Testis (tissue), 2 donors: Measurements from ENCODE around the gene GRK3.

ENCODE experiments used
- POLR2A ChIP-seq: fragments of 450-650 bp; IDR thresholded peaks from one replicate; pipeline ENCODE4 v1.6.1; 2017; ENCODE audit warnings: antibody characterized with exemption, mild to moderate bottlenecking, moderate library complexity
- TF ChIP-seq, protein P1 (sequence below), 3 experiments: fragments of 450-650 bp in 2 of 3; fragments of 200-600 bp in 1 of 3; sonication (generic) in 1 of 3; IDR thresholded peaks; one replicate each; pipeline ENCODE4 v1.5.1; 2016 to 2019; ENCODE audit warnings: antibody characterized with exemption in 3 of 3, mild to moderate bottlenecking in 2 of 3, moderate library complexity in 1 of 3

DNA sequence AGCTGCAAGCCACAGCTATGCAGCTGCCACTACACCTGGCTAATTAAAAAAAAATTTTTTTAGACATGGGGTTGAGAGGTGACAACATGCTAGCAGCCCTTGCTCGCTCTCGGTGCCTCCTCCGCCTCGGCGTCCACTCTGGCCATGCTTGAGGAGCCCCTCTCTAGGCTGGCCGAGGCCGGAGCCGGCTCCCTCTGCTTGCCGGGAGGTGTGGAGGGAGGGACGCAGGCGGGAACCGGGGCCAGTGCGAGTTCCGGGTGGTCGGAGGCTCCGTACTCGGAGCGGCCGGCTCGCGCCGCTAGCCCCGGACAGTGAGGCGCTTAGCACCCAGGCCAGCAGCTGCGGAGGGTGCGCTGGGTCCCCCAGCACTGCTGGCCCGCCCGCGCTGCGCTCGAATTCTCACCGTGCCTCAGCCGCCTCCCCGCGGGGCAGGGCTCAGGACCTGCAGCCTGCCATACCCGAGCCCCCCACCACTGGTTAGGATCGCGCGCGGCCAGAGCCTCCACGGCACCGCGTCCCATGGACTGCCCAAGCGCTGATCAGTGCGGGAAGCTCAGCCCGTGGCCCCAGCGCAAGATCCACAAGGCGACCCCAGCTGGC is 188.2 kb downstream of the GRK3 start:
- TF ChIP-seq, protein P1, sequence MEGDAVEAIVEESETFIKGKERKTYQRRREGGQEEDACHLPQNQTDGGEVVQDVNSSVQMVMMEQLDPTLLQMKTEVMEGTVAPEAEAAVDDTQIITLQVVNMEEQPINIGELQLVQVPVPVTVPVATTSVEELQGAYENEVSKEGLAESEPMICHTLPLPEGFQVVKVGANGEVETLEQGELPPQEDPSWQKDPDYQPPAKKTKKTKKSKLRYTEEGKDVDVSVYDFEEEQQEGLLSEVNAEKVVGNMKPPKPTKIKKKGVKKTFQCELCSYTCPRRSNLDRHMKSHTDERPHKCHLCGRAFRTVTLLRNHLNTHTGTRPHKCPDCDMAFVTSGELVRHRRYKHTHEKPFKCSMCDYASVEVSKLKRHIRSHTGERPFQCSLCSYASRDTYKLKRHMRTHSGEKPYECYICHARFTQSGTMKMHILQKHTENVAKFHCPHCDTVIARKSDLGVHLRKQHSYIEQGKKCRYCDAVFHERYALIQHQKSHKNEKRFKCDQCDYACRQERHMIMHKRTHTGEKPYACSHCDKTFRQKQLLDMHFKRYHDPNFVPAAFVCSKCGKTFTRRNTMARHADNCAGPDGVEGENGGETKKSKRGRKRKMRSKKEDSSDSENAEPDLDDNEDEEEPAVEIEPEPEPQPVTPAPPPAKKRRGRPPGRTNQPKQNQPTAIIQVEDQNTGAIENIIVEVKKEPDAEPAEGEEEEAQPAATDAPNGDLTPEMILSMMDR (IDR thresholded peaks at IDR 0.05), result no peak
- TF ChIP-seq POLR2A, result no peak
